ENCODE results near the gene G6PC3.

G6PC3 gene

GRCh38 chr17:44059101-44059892 lies 11.2 kb upstream of the G6PC3 start:
- DNase-seq (ENCODE audit: low spot score), result no peak

- DNase-seq (ENCODE audit: low spot score), result no peak
Observed at GRCh38 chr17:44061446-44061845, 9.1 kb upstream of the G6PC3 start.

GRCh38 chr17:44062871-44063270 lies 7.7 kb upstream of the G6PC3 start:
- DNase-seq (ENCODE audit: low spot score), result no peak

DNA sequence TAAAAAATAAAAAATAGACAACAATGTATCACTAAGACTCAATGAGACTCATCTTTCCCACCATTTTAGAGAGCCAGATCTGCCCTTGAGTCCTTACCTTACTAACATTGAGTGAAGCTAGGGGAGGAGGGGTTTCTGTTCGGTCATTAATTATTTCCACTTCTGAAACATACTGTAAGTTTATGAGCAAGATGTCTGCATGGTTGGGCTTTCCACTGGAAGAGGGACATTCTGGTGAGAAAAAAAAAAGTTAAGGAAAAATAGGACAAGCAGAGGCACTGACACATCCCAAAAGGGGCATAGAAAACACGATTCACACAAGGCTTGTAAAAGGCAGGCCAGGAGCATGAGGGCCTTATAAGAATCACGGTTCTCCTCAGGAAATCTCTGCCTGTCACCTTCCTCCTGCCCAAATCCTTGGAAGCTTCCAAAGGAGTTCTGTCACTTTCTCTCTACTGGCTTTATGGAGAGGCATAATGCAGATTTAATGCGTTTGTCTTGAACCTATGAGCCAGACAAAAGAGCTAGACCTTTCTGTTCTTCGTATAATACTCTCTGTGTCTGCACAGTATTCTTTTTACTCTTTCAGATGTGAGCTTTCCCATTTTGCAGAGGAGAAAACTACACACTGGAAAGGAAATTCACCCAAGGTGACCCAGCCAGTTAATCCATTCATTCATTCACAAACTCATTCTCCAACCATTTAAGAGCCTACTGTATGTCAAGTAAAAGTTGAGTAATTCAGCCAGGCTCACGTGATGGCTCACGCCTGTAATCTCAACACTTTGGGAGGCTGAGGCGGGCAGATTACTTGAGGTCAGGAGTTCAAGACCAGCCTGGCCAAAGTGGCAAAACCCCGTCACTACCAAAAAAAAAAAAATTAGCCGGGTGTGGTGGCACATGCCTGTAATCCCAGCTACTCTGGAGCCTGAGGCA lies 6.6 kb upstream of the G6PC3 start:
- no peak for DNase-seq (ENCODE audit: low spot score)

DNA sequence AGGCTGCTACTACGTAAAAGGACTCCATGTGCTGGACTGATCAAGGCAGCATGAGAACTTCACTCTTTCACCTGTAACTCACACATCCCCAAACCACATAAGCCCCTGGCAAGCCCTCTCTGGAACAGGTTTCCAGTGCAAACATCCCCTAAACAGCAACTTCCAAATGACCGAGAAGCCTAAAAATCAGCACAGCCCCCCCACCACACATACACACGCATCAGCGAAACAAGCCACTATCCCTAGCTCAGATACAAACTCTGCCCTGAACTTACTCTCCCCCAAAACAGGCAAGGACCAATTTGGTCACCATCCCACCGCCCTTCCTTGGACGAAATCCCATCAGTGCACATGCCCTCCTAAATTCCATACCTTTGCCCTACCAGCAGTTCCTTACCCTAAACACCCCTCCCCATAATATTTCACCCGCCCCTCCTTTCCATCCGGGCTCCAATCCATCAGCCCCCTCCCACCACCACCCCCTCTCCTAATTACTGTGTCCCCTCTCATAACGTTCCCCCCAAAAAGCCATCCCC lies 4.8 kb upstream of the G6PC3 start:
- DNase-seq (ENCODE audit: low spot score), result no peak

DNA sequence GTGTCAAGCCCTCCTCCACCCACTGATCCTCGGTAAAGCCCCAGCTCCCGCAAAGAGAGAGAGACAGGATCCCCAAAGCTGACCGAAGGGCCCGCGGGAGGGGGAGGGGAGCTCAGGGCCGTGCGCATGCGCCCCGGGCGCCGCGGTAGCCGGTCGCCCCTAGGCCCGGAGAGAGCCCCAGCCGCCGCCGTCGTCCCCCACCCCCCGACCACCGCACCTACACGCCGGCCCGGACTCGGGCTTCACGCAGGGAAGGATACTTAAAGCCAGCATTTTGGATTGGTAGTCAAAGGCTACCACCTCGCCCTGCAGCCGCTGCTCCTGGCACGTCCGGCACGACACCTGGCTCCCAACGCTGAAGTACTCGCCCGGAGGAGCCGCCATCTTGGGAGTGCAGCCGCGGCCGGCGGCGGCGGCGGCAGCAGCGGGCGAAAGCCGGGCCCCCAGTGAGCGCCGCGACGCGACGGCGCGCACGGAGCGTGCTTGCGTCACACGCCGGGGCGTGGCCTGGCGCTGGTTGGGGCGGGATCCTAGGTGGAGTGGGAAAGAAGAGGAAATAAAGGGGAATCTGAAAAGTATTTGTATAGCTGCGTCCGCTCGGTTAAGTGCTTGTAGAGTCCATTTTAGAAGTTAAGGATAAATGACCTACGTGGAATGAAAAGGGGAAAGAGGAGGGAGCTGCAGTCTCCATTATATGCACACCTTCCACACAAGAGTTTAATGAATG lies 4.2 kb upstream of the G6PC3 start, which contains the start of gene LSM12:
LSM12 (minus strand) TSS at position 468 of the 727 bp plus-strand sequence; CDS start at position 384, 84 bp downstream.
- DNase-seq (ENCODE audit: low spot score), result peak; percentile 90

DNA sequence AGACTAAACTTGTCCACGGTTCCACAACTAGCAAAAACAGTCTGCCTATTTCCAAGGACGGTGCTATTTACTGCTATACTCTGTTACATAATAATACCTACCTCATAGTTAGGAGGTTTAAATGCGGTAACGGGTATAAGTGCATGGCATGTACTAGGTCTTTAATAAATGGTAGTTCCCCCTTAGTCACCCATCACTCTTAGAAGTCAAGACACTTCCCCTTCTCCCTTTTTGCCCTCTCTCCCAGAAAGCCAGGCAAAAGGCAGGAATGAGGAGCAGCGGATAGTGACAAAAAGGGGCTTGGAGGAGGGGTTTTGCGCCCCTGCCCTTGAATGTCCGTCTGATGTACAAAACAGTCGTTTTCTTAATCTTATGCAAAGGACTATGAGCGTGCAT lies 3.0 kb upstream of the G6PC3 start:
- DNase-seq (ENCODE audit: low spot score), result no peak

DNA sequence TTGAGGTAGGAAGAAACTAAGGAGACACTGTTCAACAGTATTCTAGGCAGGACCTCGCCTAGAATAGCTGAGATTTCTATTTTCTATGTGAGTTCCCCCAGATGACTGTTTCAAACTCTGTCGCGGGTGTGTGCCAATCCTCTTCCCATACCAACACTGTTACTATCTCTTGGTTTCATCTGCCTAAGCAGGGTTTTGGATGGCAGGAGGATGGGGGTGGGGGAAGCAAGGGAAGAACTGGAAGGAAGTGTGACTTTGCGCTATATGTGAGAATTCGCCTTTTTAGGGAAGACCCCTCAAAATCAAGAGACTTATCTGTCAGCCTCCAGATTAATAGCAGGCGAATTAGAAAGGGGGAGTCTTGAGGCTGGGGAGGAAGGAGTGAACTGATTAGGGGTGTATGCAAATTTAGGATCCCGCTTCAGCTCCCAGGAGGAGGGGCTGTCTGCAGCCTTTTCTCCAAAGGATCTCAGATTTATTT lies 521 bp upstream of the G6PC3 start:
- no peak for DNase-seq (ENCODE audit: low spot score)

GRCh38 chr17:44071198-44071520 lies 624 bp downstream of the G6PC3 start:
- no peak for DNase-seq (ENCODE audit: low spot score)

DNA sequence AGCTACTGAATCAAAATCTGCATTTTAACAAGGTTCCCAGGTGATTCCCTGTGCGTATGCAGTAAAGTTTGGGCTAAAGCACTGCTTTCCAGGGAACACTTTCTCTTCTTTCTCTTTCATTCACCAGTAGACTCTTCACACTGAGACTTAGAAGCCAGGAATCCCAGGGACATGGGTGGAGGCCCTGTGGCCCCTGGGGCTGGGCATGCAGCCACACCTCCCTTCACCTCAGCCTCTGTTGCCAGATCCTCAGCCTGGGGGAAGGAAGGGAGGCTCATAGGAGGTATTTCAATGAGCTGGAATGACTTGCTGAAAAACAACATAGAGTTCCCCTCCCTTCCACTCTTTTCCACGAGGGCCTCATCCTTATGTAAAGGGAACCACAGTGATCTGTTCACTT lies 1.2 kb downstream of the G6PC3 start:
- no peak for DNase-seq (ENCODE audit: low spot score)

DNA sequence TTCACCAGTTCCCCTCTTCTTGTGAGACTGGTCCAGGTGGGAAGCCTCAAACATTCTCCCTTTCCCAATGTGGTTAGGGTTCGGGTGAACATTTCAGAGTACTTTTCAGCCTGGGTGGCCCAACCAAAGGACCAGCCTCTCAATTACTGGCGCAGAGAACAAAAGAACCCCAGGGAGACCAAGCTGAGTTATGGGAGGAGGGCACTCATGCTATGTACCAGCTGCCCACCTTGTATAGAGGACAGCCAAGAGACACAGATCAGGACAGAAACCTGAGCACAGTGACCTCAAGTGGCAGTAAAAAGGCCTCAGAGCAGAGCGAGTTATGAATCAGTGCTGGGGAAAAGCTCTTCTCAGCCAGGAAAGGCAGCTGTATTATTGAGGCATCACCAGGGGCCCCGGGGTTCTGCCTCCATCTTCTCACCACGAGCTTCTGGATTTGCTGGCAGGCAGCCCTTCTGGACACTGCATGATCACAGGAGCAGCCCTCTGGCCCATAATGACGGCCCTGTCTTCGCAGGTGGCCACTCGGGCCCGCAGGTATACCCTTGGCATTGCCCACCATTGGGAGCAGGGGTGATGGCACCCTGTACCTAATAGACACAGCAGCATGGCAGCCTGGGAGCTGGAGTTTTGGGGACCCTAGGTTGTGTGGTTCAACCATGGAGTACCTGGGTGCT lies 3.8 kb downstream of the G6PC3 start:
- DNase-seq (ENCODE audit: low spot score), result no peak

DNA sequence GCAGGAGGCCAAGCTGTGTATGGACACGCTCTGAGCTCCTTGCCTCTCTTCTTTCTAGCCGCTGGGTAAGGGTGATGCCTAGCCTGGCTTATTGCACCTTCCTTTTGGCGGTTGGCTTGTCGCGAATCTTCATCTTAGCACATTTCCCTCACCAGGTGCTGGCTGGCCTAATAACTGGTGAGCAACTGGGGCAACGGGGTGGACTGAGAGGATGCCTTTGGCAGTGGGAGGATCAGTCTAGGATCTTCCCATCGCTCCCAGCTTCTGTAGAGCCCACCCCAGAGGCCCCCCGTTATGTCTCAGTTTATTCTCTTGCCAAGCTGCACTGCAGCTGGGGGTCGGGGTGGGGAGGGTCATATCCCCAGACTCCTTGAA lies 4.4 kb downstream of the G6PC3 start:
- no peak for DNase-seq (ENCODE audit: low spot score)

- no peak for DNase-seq (ENCODE audit: low spot score)
Observed at GRCh38 chr17:44075598-44076293, 5.2 kb downstream of the G6PC3 start.

DNA sequence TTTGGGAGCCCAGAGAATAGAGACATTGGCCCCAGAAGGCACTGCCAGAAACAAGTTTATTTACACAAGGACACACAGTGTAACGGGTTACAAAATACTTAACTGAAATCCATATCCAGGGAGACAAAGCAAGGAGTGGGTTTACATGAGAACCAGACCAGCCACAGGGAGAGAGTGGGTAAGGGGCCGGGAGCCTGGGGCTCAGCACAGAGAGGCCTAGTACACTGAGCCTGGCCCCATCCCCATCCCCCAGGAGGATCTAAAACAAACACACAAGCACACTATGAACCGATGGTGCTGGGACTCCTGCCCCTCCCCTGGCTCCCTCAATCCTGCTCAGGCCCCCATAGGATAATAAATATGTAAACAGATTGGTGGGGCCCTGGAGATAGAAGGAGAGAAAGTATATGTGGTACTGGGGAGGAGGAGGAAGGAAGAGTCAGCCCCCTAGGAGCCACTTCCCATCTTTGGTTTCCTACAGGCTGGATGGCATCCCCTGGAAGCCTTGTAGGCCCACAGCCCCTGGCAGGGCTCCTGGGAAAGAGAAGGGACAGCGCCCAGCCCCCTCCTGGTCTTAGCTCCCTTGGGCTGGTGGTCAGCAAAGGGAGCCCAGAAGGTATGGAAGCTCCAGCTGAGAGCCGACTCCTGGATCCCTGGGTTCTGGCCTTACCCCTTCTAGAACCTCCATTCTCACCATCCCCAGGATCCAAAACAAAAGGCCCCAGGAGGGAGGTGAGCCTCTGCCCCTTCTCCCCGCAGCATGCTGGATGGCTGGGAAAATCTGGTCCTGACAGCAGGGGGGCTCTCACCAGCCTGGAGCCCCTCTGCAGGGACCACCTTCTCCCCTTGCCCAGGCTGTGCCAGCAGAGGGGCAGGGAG lies 6.4 kb downstream of the G6PC3 start:
- DNase-seq (ENCODE audit: low spot score), result no peak

DNA sequence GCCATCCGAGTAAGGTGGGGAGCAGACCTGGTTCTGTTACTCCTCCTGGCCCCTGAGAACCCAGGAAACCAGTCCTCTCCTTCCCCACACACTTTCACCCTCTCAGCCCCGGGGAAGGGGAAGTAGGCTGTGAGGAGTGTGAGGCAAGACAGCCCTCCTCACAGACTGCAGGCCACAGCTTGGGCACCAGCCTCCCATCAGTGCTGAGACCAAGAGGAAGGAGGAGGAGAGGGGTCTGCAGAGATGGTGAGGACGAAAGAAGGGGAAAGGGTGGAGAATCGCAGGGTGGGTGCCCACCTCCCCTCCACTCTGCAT lies 7.0 kb downstream of the G6PC3 start:
- DNase-seq (ENCODE audit: low spot score), result no peak

DNA sequence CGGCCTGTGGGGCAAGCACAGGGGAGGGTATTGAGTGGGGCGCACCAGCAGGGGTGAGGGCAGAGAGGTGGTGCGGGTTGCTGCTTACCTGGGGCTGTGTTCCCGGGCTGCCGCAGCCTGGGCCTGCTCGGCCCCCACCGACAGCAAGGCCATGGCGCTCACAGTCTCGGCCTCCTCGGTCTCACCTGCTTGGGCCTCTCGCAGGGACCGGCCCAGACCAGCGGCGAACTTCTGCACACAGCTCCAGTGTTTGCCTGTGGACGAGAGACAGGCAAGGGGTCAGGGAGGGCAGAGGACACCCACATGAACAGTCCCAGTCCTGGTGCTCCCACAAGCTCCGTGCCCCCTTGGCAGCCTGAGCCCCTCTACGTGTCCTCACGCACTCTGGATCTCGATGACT lies 7.9 kb downstream of the G6PC3 start:
- DNase-seq (ENCODE audit: low spot score), result no peak

DNA sequence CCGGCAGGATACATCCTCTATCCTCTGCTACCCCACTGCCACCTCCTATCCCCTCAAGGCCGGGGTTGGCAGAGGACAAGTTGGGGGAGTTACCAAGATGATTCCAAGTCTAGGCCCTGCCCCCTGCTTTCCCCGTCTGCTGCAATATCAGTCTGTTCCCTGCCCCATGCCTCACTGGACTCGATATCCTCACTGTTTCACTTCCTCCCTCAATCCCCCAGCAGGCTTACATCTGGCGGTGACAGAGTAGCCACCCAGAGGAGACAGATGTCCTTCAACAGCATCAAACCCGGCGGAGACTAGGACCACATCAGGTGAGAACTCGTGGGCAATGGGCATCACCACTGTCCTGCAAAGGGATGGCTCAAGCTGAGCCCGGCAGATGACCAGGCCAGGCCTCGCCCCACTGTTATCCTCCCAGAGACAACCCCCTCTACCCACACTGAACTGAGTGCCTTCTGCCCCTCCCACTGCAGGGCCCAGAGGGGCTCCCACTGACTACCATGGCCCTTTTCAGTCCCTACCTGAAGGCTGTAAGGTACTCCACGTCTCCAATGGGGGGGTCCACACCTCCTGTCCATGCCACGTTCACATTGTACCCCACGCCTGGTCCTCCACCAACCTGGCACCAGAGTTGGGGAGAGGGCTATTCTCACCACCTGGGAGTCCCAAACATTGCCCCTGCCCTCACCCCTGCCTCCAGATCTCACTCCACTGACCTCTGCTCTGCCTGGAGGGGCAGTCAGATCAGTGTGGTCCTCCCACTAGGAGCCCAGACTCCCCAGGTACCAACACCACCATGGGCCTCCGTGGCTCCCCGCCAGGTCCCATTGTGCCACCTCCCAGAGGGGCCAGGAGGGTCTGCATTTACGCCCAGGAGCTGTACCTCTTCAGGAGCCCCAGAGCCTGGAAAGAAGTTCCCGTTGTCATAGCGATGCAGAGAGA lies 9.6 kb downstream of the G6PC3 start:
- no peak for DNase-seq (ENCODE audit: low spot score)

DNA sequence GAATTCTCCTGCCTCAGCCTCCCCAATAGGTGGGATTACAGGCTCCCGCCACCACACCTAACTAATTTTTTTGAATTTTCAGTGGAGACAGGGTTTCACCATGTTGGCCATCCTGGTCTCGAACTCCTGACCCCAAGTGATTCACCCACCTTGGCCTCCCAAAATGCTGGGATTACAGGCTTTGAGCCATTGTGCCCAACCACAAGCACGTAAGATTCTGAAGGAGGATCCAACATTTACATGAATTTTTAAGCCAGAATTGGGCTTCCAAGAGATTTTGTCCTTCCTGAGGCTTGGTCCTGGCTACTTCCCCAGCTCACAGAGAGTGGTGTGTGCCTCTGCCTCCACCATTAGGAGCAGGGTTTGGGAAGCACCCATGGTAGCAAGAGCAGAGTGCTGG lies 11.1 kb downstream of the G6PC3 start:
- no peak for DNase-seq (ENCODE audit: low spot score)

Measured in kidney capillary endothelial cell (primary cell).